GM15510 (cell line): ENCODE results near the gene GPX4.

Source experiments
- POLR2A ChIP-seq: IDR thresholded peaks from 3 replicates; pipeline ENCODE4 v1.6.1; 2011; ENCODE audit warnings: borderline replicate concordance; ENCODE audit not compliant: insufficient read length; ENCODE audit errors: extremely low read depth

Gene GPX4

DNA sequence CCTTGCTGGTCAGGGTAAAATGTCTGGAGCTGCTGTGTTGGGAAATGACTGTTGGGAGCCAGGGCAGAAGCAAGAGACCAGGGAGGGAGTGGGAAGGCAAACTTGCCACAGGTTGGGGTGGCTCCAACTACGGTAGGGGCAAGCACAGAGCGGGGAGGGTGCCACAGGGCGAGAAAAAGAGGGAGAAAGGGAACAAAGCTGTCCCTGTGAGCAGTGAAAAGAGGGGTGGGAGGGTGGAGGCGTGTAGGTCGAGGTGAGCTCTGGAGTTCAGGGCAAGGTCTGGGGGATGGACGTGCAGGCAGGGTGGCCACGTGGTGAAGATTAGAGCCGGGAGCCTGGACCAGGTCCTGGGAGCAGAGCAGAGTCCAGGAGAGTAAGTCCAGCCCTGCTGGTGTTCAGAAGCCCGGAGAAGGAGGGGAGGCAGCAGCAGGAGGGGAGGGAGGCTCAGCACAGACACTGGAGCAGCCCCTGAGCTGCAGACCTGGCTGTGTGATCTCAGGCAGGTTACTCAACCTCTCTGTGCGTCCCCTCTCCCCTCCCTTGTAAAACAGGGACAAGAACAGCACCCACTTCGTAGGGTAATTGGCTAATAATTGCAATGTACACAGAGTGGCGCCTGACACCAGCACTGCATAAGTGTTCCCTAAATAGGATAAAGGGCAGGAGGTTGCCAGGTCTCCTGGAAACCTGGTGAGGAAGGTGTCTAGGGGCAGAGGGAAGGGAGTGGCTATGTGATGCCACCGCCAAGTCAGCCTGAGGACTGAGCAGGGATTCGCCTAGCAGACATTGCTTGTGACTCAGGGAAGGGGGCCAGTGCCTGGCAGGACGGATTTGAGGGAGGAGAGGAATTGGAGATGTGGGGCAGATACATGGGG is 5.4 kb upstream of the GPX4 start:
- TF ChIP-seq POLR2A: no peak

DNA sequence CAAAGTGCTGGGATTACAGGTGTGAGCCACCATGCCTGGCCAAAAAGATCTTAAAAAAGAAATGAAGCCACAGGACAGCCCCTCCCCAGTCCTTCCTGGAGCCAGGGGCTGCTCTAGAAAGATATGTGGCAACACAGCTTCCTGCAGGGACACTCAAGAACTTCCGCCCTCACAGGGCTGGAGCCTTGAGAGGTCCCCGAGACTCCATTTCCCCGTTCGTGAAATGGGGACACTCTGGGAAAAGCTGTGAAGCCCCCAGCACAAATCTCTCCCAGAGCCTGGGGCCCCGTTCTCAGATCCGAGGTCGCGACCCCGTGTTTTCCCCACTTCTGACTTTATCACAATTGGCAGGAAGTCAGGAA is 2.5 kb upstream of the GPX4 start:
- TF ChIP-seq POLR2A: no peak

DNA sequence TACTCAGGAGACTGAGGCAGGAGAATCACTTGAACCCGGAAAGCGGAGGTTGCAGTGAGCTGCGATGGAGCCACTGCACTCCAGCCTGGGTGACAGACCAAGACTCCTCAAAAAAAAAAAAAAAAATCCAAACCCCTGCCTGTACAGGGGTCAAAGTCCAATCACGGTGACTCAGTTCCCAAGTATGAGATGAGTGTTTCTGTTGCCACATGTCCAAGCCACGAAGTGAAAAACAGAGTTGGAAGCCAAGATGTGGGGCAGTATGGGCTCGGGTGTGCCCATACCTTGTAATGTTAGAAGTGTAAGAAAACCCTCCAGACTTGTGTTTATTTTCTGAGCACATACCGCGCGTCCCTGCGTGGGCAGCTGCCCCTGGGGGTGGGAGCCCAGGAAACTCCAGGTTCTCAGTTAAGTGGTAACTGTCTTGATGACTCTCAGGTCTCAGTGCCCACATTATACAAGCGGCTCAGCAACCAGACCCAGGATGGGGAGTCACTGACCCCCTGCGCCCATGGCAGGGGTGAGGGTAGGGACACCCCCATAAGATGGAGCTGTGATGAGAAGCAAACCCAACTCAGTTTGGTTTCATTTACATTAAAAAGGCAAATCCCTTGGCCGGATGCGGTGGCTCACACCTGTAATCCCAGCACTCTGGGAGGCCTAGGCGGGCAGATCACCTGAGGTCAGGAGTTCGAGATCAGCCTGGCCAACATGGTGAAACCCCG is 1.2 kb upstream of the GPX4 start:
- peak; percentile 24 for TF ChIP-seq POLR2A

GRCh38 chr19:1103132-1103707 is 574 bp upstream of the GPX4 start:
- TF ChIP-seq POLR2A: no peak

GRCh38 chr19:1104311-1105007 is 665 bp downstream of the GPX4 start:
- no peak for TF ChIP-seq POLR2A

GRCh38 chr19:1105008-1105872 is 1.4 kb downstream of the GPX4 start:
- TF ChIP-seq POLR2A: no peak

- no peak for TF ChIP-seq POLR2A
These were observed 2.4 kb downstream of the GPX4 start for GRCh38 chr19:1105873-1106840.

GRCh38 chr19:1106841-1107660 is 3.3 kb downstream of the GPX4 start:
- TF ChIP-seq POLR2A: peak; percentile 11

- no peak for TF ChIP-seq POLR2A
These were observed 4.0 kb downstream of the GPX4 start for GRCh38 chr19:1107661-1108261.

- no peak for TF ChIP-seq POLR2A
These were observed 4.7 kb downstream of the GPX4 start for GRCh38 chr19:1108291-1109031.

- TF ChIP-seq POLR2A: no peak
These were observed 5.3 kb downstream of the GPX4 start for GRCh38 chr19:1109032-1109551.
